Mammary epithelial cell (primary cell): Measurements from ENCODE around the gene KRT85.

Experiments used
- CTCF ChIP-seq, 2 donors: IDR thresholded peaks in 1 of 2; conservative IDR thresholded peaks in 1 of 2; 2 replicates each; pipeline ENCODE4 v1.5.1; 2011 to 2012; ENCODE audit warnings: inconsistent platforms in 2 of 2, low read length in 2 of 2, mild to moderate bottlenecking in 2 of 2, control low read depth in 1 of 2, low read depth in 1 of 2; ENCODE audit not compliant: insufficient read depth in 1 of 2; ENCODE audit errors: extremely low read depth in 1 of 2
- EZH2 ChIP-seq: IDR thresholded peaks from 2 replicates; pipeline ENCODE4 v1.6.1; 2012; ENCODE audit warnings: low read length, inconsistent platforms, borderline replicate concordance

GRCh38 chr12:52394836-52395405, 27.6 kb upstream of the KRT85 start:
- TF ChIP-seq CTCF (conservative IDR thresholded peaks at IDR 0.05 in 1 of 2, IDR thresholded peaks at IDR 0.05 in 1 of 2; ENCODE audit: extremely low read depth in 1 of 2, insufficient read depth in 1 of 2, low read depth in 1 of 2, low read length in 2 of 2): no peak
- TF ChIP-seq EZH2: no peak
